ENCODE results near the gene C4orf46. TPM values are rescaled to one million over a fixed set of nuclear protein-coding genes. Genes with fewer than 3 reads are reported as not detected.
"Not testable (repeated sequence)": the region's sequence is repeated elsewhere in the genome, so short reads cannot be mapped to it uniquely, and the experiment has no call there.

Gene C4orf46
- total and polyA plus RNA-seq, 2 donors (not counting 3 experiments of a cell fraction or from before 2014, with no cell fraction given) = 9.4 to 19.6 TPM

GRCh38 chr4:158664806-158665205, 6.9 kb downstream of the C4orf46 start:
- no peak overlapping the region for H3K4me3 ChIP-seq (replicated peaks in 1 of 3; ENCODE audit: insufficient read depth in 1 of 3, low read depth in 1 of 3, low read length in 3 of 3)
- CTCF ChIA-PET = interaction anchor here (1.5 kb wide), 1 partner anchor 20 kb away, joined by 3 read pairs; no protein-coding TSS in a partner anchor
- FAIRE-seq (no peak), DNase-seq (ENCODE audit: low read depth, low spot score) (no peak)
- no peak for TF ChIP-seq GATA2 (IDR thresholded peaks at IDR 0.05; ENCODE audit: insufficient read depth, insufficient read length, low read depth, low read length)
- no peak for TF ChIP-seq POLR2A (IDR thresholded peaks at IDR 0.05; ENCODE audit: low read depth, low read length)
- H3K4me1 ChIP-seq (ENCODE audit: control insufficient read depth, extremely low read depth, insufficient read depth, low read length) = no peaks in the 10 kb centered on the region
- dilution Hi-C loops (cut with MboI; ENCODE audit: extremely low pct_ligation_motif_present, low sequenced_read_pairs) (no loop called here), intact Hi-C loops (cut with micrococcal nuclease) (no loop called here)
- peaks cover 11% of the 10 kb centered on the region for H3K79me2 ChIP-seq (ENCODE audit: control insufficient read depth, insufficient read depth, low read length)
- H3K27ac ChIP-seq (ENCODE audit: insufficient read depth, low read depth, low read length) = no peak overlapping the region
- POLR2A ChIA-PET = no interaction called here
- BruUV-seq (replicated peaks) = no TSS peak
- peaks cover 0 to 3% of the 10 kb centered on the region in 2 experiments for H3K36me3 ChIP-seq (ENCODE audit: control insufficient read depth in 2 of 2, extremely low read depth in 1 of 2, insufficient read depth in 2 of 2, low read length in 2 of 2)
- no peak overlapping the region for H3K4me2 ChIP-seq (ENCODE audit: insufficient read depth, low read length)
- peaks cover 2% of the 10 kb centered on the region for H4K20me1 ChIP-seq (replicated peaks; ENCODE audit: control insufficient read depth, extremely low read depth, insufficient read depth, low read length)
- no peaks in the 10 kb centered on the region for H3K27me3 ChIP-seq (ENCODE audit: control insufficient read depth in 2 of 2, insufficient read depth in 2 of 2, low read length in 2 of 2)
- no peak overlapping the region for H3K9ac ChIP-seq (replicated peaks; ENCODE audit: extremely low read depth, insufficient read depth, low read length)
- H2AFZ ChIP-seq (ENCODE audit: low read depth, low read length) = no peak overlapping the region
- no peaks in the 10 kb centered on the region for H3K9me3 ChIP-seq (replicated peaks; ENCODE audit: control insufficient read depth, insufficient read depth, low read length)
- no peaks in the 10 kb centered on the region for H3K9me1 ChIP-seq (replicated peaks; ENCODE audit: control insufficient read depth, extremely low read depth, insufficient read depth, low read length)

DNA sequence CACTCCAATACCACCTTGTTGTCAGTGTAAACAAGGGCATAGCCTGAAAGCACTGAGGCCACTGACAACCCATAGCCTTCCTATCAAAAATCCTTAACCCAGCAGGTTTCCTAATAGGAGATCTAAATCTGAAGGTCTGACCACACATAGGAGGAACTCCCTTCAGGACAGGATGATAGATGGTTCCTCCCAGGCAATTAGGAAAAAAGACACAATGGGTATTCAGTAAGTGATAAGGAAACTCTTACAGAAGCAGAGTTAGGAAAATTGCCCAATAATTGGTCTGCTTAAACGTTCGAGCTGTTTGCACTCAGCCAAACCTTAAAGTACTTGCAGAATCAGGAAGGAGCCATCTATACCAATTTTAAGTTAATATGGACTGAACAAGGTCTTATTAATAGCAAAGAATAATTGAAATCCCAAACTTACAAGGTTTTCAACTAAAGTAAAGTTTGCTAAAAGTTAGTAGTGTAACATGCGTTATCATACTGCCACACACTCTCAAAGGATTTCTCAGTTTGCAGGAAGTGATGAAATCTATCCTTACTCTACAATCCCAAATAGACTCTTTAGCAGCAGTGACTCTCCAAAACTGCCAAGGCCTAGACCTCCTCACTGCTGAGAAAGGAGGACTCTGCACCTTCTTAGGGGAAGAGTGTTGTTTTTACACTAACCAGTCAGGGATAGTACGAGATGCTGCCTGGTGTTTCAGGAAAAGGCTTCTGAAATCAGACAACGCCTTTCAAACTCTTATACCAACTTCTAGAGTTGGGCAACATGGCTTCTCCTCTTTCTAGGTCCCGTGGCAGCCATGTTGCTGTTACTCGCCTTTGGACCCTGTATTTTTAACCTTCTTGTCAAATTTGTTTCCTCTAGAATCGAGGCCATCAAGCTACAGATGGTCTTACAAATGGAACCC, 7.7 kb downstream of the C4orf46 start:
- CTCF ChIA-PET = not testable (repeated sequence)

GRCh38 chr4:158663255-158663654, 8.4 kb downstream of the C4orf46 start:
- BruUV-seq (replicated peaks); H3K36me3 ChIP-seq (ENCODE audit: control insufficient read depth in 2 of 2, extremely low read depth in 1 of 2, insufficient read depth in 2 of 2, low read length in 2 of 2); H3K4me2 ChIP-seq (ENCODE audit: insufficient read depth, low read length); CTCF ChIA-PET; intact Hi-C loops (cut with micrococcal nuclease); H3K9ac ChIP-seq (replicated peaks; ENCODE audit: extremely low read depth, insufficient read depth, low read length); H3K79me2 ChIP-seq (ENCODE audit: control insufficient read depth, insufficient read depth, low read length); DNase-seq (ENCODE audit: low read depth, low spot score); H3K4me1 ChIP-seq (ENCODE audit: control insufficient read depth, extremely low read depth, insufficient read depth, low read length); H3K27me3 ChIP-seq (ENCODE audit: control insufficient read depth in 2 of 2, insufficient read depth in 2 of 2, low read length in 2 of 2); H2AFZ ChIP-seq (ENCODE audit: low read depth, low read length); H4K20me1 ChIP-seq (replicated peaks; ENCODE audit: control insufficient read depth, extremely low read depth, insufficient read depth, low read length); dilution Hi-C loops (cut with MboI; ENCODE audit: extremely low pct_ligation_motif_present, low sequenced_read_pairs); POLR2A ChIA-PET; FAIRE-seq; H3K9me3 ChIP-seq (replicated peaks; ENCODE audit: control insufficient read depth, insufficient read depth, low read length); H3K9me1 ChIP-seq (replicated peaks; ENCODE audit: control insufficient read depth, extremely low read depth, insufficient read depth, low read length); H3K4me3 ChIP-seq (replicated peaks in 1 of 3; ENCODE audit: insufficient read depth in 1 of 3, low read depth in 1 of 3, low read length in 3 of 3); H3K27ac ChIP-seq (ENCODE audit: insufficient read depth, low read depth, low read length): not testable (repeated sequence)

More for the DNA sequence above, 7.7 kb downstream of the C4orf46 start:
- H3K9ac ChIP-seq (replicated peaks; ENCODE audit: extremely low read depth, insufficient read depth, low read length); H4K20me1 ChIP-seq (replicated peaks; ENCODE audit: control insufficient read depth, extremely low read depth, insufficient read depth, low read length); H3K27ac ChIP-seq (ENCODE audit: insufficient read depth, low read depth, low read length); H3K4me2 ChIP-seq (ENCODE audit: insufficient read depth, low read length); H3K4me3 ChIP-seq (replicated peaks in 1 of 3; ENCODE audit: insufficient read depth in 1 of 3, low read depth in 1 of 3, low read length in 3 of 3); H3K27me3 ChIP-seq (ENCODE audit: control insufficient read depth in 2 of 2, insufficient read depth in 2 of 2, low read length in 2 of 2); intact Hi-C loops (cut with micrococcal nuclease); H2AFZ ChIP-seq (ENCODE audit: low read depth, low read length); DNase-seq (ENCODE audit: low read depth, low spot score); H3K9me1 ChIP-seq (replicated peaks; ENCODE audit: control insufficient read depth, extremely low read depth, insufficient read depth, low read length); H3K9me3 ChIP-seq (replicated peaks; ENCODE audit: control insufficient read depth, insufficient read depth, low read length); H3K79me2 ChIP-seq (ENCODE audit: control insufficient read depth, insufficient read depth, low read length); BruUV-seq (replicated peaks); POLR2A ChIA-PET; H3K4me1 ChIP-seq (ENCODE audit: control insufficient read depth, extremely low read depth, insufficient read depth, low read length); dilution Hi-C loops (cut with MboI; ENCODE audit: extremely low pct_ligation_motif_present, low sequenced_read_pairs); FAIRE-seq; H3K36me3 ChIP-seq (ENCODE audit: control insufficient read depth in 2 of 2, extremely low read depth in 1 of 2, insufficient read depth in 2 of 2, low read length in 2 of 2): not testable (repeated sequence)
